Keratinocyte (primary cell): ENCODE data around the gene CASP3. TPM values are rescaled to one million over a fixed set of nuclear protein-coding genes. Genes with fewer than 3 reads are reported as not detected.

ENCODE experiments used
- DNase-seq: peaks from one replicate; pipeline ENCODE4 v3.0.0-alpha.2; 2011; ENCODE audit warnings: low read depth, missing footprints, low spot score
- FAIRE-seq: peaks from 2 replicates; lab custom pipeline; 2011; peaks lifted over from hg19 to GRCh38; lab: Jason Lieb, UNC
- H2AFZ ChIP-seq: 2 replicates; pipeline ENCODE4 v1.6.0; 2012; ENCODE audit warnings: low read length, control low read depth, inconsistent platforms; ENCODE audit not compliant: control insufficient read depth
- H3K27ac ChIP-seq: 2 replicates; pipeline ENCODE4 v1.5.1; 2011; ENCODE audit warnings: low read length; ENCODE audit not compliant: control insufficient read depth, insufficient read depth
- H3K27me3 ChIP-seq: 3 replicates; pipeline ENCODE4 v1.6.0; 2011; ENCODE audit warnings: low read length; ENCODE audit not compliant: control insufficient read depth, insufficient read depth; ENCODE audit errors: extremely low read depth
- H3K36me3 ChIP-seq, 2 experiments: 2 replicates in 1 of 2; 3 replicates in 1 of 2; pipeline ENCODE4 v1.5.1; 2011; ENCODE audit warnings: low read length in 2 of 2, mild to moderate bottlenecking in 1 of 2; ENCODE audit not compliant: control insufficient read depth in 2 of 2, insufficient read depth in 2 of 2; ENCODE audit errors: extremely low read depth in 1 of 2
- H3K4me1 ChIP-seq: 3 replicates; pipeline ENCODE4 v1.5.1; 2011; ENCODE audit warnings: low read length; ENCODE audit not compliant: control insufficient read depth, insufficient read depth; ENCODE audit errors: extremely low read depth
- H3K4me2 ChIP-seq: 3 replicates; pipeline ENCODE4 v1.6.0; 2011; ENCODE audit warnings: low read depth, low read length; ENCODE audit not compliant: control insufficient read depth, insufficient read depth; ENCODE audit errors: extremely low read depth
- H3K4me3 ChIP-seq, 3 experiments: fragments of 200-600 bp in 1 of 3; sonication (generic) in 1 of 3; 2 replicates in 2 of 3; 3 replicates in 1 of 3; pipeline ENCODE4 v1.5.1; 2011 to 2016; ENCODE audit warnings: low read length in 3 of 3, mild to moderate bottlenecking in 3 of 3, control low read depth in 2 of 3, inconsistent platforms in 1 of 3, low read depth in 1 of 3, mixed read lengths in 1 of 3, mixed run types in 1 of 3, moderate library complexity in 1 of 3; ENCODE audit not compliant: control insufficient read depth in 2 of 3, insufficient read depth in 2 of 3; ENCODE audit errors: extremely low read depth in 1 of 3
- H3K79me2 ChIP-seq: 2 replicates; pipeline ENCODE4 v1.6.0; 2012; ENCODE audit warnings: low read length; ENCODE audit not compliant: control insufficient read depth, insufficient read depth
- H3K9ac ChIP-seq: 3 replicates; pipeline ENCODE4 v1.6.0; 2011; ENCODE audit warnings: low read length; ENCODE audit not compliant: control insufficient read depth, insufficient read depth; ENCODE audit errors: extremely low read depth
- H3K9me1 ChIP-seq: 3 replicates; pipeline ENCODE4 v1.6.0; 2011; ENCODE audit warnings: low read length; ENCODE audit not compliant: control insufficient read depth, insufficient read depth; ENCODE audit errors: extremely low read depth
- H3K9me3 ChIP-seq: 2 replicates; pipeline ENCODE4 v1.5.1; 2012; ENCODE audit warnings: low read depth, low read length; ENCODE audit not compliant: control insufficient read depth
- H4K20me1 ChIP-seq: 3 replicates; pipeline ENCODE4 v1.6.0; 2011; ENCODE audit warnings: low read length; ENCODE audit not compliant: control insufficient read depth, insufficient read depth; ENCODE audit errors: extremely low read depth
- CTCF ChIP-seq, 3 experiments: IDR thresholded peaks in 1 of 3; conservative IDR thresholded peaks in 1 of 3; optimal IDR thresholded peaks in 1 of 3; 2 replicates in 2 of 3; 3 replicates in 1 of 3; pipeline versions ENCODE3 to v1.5.1; 2011; ENCODE audit warnings: low read length in 3 of 3, mild to moderate bottlenecking in 3 of 3, moderate library complexity in 2 of 3, control low read depth in 1 of 3, inconsistent platforms in 1 of 3; ENCODE audit not compliant: insufficient read depth in 2 of 3; ENCODE audit errors: extremely low read depth in 1 of 3
- EZH2 ChIP-seq: IDR thresholded peaks from one replicate; pipeline ENCODE4 v1.6.1; 2012; ENCODE audit warnings: inconsistent platforms, mild to moderate bottlenecking, low read length, moderate library complexity
- dilution Hi-C: fragments of 300-500 bp; cut with MboI; formaldehyde crosslinking; loops from one replicate; pipeline ENCODE4 v1.7.0; 2020; ENCODE audit warnings: low sequenced_read_pairs; ENCODE audit not compliant: extremely low pct_ligation_motif_present
- polyA plus RNA-seq, 5 experiments: library from polyadenylated mRNA; depleted of rRNA in 3 of 5; stranded (reverse) in 3 of 5; stranded (forward) in 1 of 5; unstranded in 1 of 5; fragments of >200 nt; gene quantifications; 1 replicate in 1 of 5; 2 replicates in 3 of 5; 3 replicates in 1 of 5; pipeline versions ENCODE4 v1.2.1 to v1.2.3, GENCODE V29; 2011 to 2012; ENCODE audit warnings: missing spikeins in 2 of 5, low read depth in 1 of 5, low replicate concordance in 1 of 5

CASP3 gene
- polyA plus RNA-seq, 1 donor (not counting 4 experiments of a cell fraction or from before 2014, with no cell fraction given), result 51.1 TPM

GRCh38 chr4:184591070-184591677 is 58.1 kb downstream of the CASP3 start:
- no peaks in the 10 kb centered on the region for H3K36me3 ChIP-seq
- no peaks in the 10 kb centered on the region for H3K4me1 ChIP-seq
- no peak overlapping the region for H3K27ac ChIP-seq
- no peak for FAIRE-seq
- no peaks in the 10 kb centered on the region for H4K20me1 ChIP-seq
- H3K4me2 ChIP-seq, result no peak overlapping the region
- peaks cover 4% of the 10 kb centered on the region for H3K27me3 ChIP-seq
- H3K79me2 ChIP-seq, result no peaks in the 10 kb centered on the region
- H3K9me3 ChIP-seq, result no peaks in the 10 kb centered on the region
- H3K4me3 ChIP-seq, result no peak overlapping the region
- TF ChIP-seq EZH2, result no peak
- no peak for TF ChIP-seq CTCF (optimal IDR thresholded peaks at IDR 0.05 in 1 of 3, IDR thresholded peaks at IDR 0.05 in 1 of 3, conservative IDR thresholded peaks at IDR 0.05 in 1 of 3; ENCODE audit: extremely low read depth in 1 of 3, insufficient read depth in 2 of 3, low read length in 3 of 3)
- H3K9me1 ChIP-seq, result no peaks in the 10 kb centered on the region
- H2AFZ ChIP-seq, result no peak overlapping the region
- no peak for DNase-seq
- no peak overlapping the region for H3K9ac ChIP-seq
- dilution Hi-C loops, result no loop called here

GRCh38 chr4:184590196-184590595 is 59.1 kb downstream of the CASP3 start:
- no peak overlapping the region for H3K9ac ChIP-seq
- dilution Hi-C loops, result no loop called here
- no peaks in the 10 kb centered on the region for H3K9me3 ChIP-seq
- H3K9me1 ChIP-seq, result no peaks in the 10 kb centered on the region
- no peak overlapping the region for H3K4me2 ChIP-seq
- no peak overlapping the region for H3K27ac ChIP-seq
- no peaks in the 10 kb centered on the region for H4K20me1 ChIP-seq
- no peak overlapping the region for H3K4me3 ChIP-seq
- no peaks in the 10 kb centered on the region for H3K79me2 ChIP-seq
- no peak overlapping the region for H2AFZ ChIP-seq
- peaks cover 4% of the 10 kb centered on the region for H3K27me3 ChIP-seq
- TF ChIP-seq EZH2 (no peak), CTCF (optimal IDR thresholded peaks at IDR 0.05 in 1 of 3, IDR thresholded peaks at IDR 0.05 in 1 of 3, conservative IDR thresholded peaks at IDR 0.05 in 1 of 3; ENCODE audit: extremely low read depth in 1 of 3, insufficient read depth in 2 of 3, low read length in 3 of 3) (no peak)
- FAIRE-seq (no peak), DNase-seq (no peak)
- no peaks in the 10 kb centered on the region for H3K36me3 ChIP-seq
- no peaks in the 10 kb centered on the region for H3K4me1 ChIP-seq
